Lung (tissue), 12 donors: ENCODE results near the gene NAPSA. TPM values are rescaled to one million over a fixed set of nuclear protein-coding genes. Genes with fewer than 3 reads are reported as not detected.

Experiments used
- ATAC-seq: fragments of 200-7000 bp; cut with Tn5 transposase; one replicate; pipeline ENCODE4 v1.9.1; 2020; ENCODE audit warnings: moderate number of reproducible peaks; ENCODE audit not compliant: insufficient read depth, low FRiP score
- DNase-seq, 3 donors: peaks; one replicate each; pipeline ENCODE4 v3.0.0-alpha.2; 2013 to 2017
- H3K27ac ChIP-seq, 2 donors: one replicate each; pipeline ENCODE4 v1.5.1; 2013; ENCODE audit warnings: mild to moderate bottlenecking in 2 of 2, moderate library complexity in 2 of 2, control low read depth in 1 of 2, inconsistent platforms in 1 of 2, low read depth in 1 of 2, low read length in 1 of 2
- H3K27me3 ChIP-seq, 3 donors: one replicate each; pipeline ENCODE4 v1.5.1; 2013; ENCODE audit warnings: low read length in 2 of 3; ENCODE audit not compliant: control insufficient read depth in 3 of 3, insufficient read depth in 3 of 3
- H3K36me3 ChIP-seq, 4 donors: one replicate each; pipeline ENCODE4 v1.5.1; 2013; ENCODE audit warnings: low read length in 4 of 4, mild to moderate bottlenecking in 1 of 4, moderate library complexity in 1 of 4; ENCODE audit not compliant: control insufficient read depth in 4 of 4, insufficient read depth in 4 of 4
- H3K4me1 ChIP-seq, 5 donors: one replicate each; pipeline ENCODE4 v1.5.1; 2013; ENCODE audit warnings: low read length in 5 of 5, mild to moderate bottlenecking in 2 of 5, moderate library complexity in 1 of 5; ENCODE audit not compliant: control insufficient read depth in 5 of 5, insufficient read depth in 5 of 5
- H3K4me3 ChIP-seq: one replicate; pipeline ENCODE4 v1.5.1; 2013; ENCODE audit warnings: mild to moderate bottlenecking, control low read depth, moderate library complexity
- H3K9ac ChIP-seq, 2 donors: one replicate each; pipeline ENCODE4 v1.5.1; 2013; ENCODE audit warnings: low read length in 2 of 2, control low read depth in 1 of 2; ENCODE audit not compliant: insufficient read depth in 1 of 2
- H3K9me3 ChIP-seq, 4 donors: one replicate each; pipeline ENCODE4 v1.5.1; 2013; ENCODE audit warnings: low read length in 3 of 4, mild to moderate bottlenecking in 1 of 4, moderate library complexity in 1 of 4; ENCODE audit not compliant: control insufficient read depth in 4 of 4, insufficient read depth in 3 of 4
- WGBS, 2 donors: extraction: QIAGEN DNeasy Blood & Tissue Kit; methylation state at CpG; one replicate each; pipeline ENCODE4 v1.1.7; 2013; 5-methylcytosine and 5-hydroxymethylcytosine counted together
- polyA plus RNA-seq, 2 donors: library from polyadenylated mRNA; stranded (reverse); fragments of 200-250 nt; gene quantifications; one replicate each; pipeline ENCODE4 v1.2.1, GENCODE V29; 2013
- total RNA-seq, 2 donors: library from RNA; depleted of rRNA in 1 of 2; stranded (reverse); fragments of >200 nt in 1 of 2; gene quantifications; one replicate each; pipeline ENCODE4 v1.2.1, GENCODE V29; 2014 to 2021
- TF ChIP-seq, protein P1 (sequence below): IDR thresholded peaks from 2 replicates; pipeline ENCODE4 v1.5.1; 2012; ENCODE audit warnings: mild to moderate bottlenecking; ENCODE audit errors: control extremely low read depth, extremely low read depth
- donor health status: control.
- donor health status: control.
- donor health status: Bipolar disorder and iron deficiency.
- donor health status: healthy.
- donor health status: DM: yes; HTN: yes; CAD: no.

NAPSA gene
- total and polyA plus RNA-seq, 4 donors: 655 to 2,584 (median 1,433) TPM

DNA sequence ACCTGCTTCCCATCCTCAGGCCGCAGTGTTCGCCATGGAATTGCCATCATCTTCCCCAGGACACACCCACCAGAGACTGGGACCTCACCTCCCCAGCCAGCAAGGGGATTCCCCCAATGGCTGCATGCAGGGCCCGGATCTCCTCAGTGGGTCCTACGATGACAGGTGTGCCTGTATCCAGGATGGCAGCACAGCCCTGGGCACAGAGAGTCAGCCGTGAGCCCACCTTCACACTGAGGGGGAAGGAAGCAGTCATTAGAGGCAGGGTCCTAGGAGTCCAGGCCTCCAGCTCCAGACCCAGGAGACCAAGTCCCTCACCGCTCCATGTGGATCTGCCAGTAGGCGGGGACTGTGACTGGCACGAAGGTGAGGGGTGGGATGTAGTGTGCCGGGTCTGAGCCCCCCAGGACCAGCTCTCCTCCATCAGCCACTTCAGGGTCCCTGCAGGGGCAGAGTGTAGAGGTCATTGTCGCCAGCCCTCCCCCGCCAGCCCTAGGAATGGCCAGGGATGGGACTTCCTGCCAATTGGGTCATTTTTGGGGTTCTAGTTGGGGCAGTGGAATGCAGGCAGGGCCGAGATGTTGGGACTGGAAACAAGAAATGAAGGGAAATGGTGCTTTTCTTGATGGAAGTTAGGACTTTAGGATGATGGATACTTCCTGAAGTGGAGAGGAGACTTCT, 30.6 kb downstream of the NAPSA start:
- Histone ChIP-seq H3K4me3 (no peak overlapping the region), H3K9ac (no peak overlapping the region), H3K36me3 (no peaks in the 10 kb centered on the region), H3K27ac (no peak overlapping the region), H3K27me3 (peaks cover 0 to 8% (median 0%) of the 10 kb centered on the region in 3 donors), H3K4me1 (peaks cover 0 to 27% (median 14%) of the 10 kb centered on the region in 5 donors), H3K9me3 (peaks cover 0 to 2% (median 0%) of the 10 kb centered on the region in 4 donors)
- TF ChIP-seq, protein P1, sequence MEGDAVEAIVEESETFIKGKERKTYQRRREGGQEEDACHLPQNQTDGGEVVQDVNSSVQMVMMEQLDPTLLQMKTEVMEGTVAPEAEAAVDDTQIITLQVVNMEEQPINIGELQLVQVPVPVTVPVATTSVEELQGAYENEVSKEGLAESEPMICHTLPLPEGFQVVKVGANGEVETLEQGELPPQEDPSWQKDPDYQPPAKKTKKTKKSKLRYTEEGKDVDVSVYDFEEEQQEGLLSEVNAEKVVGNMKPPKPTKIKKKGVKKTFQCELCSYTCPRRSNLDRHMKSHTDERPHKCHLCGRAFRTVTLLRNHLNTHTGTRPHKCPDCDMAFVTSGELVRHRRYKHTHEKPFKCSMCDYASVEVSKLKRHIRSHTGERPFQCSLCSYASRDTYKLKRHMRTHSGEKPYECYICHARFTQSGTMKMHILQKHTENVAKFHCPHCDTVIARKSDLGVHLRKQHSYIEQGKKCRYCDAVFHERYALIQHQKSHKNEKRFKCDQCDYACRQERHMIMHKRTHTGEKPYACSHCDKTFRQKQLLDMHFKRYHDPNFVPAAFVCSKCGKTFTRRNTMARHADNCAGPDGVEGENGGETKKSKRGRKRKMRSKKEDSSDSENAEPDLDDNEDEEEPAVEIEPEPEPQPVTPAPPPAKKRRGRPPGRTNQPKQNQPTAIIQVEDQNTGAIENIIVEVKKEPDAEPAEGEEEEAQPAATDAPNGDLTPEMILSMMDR: no peak
- no peak for ATAC-seq
- 94% methylated on average over 12 of the region's 12 CpGs for WGBS, 2 donors
- DNase-seq: no peak

DNA sequence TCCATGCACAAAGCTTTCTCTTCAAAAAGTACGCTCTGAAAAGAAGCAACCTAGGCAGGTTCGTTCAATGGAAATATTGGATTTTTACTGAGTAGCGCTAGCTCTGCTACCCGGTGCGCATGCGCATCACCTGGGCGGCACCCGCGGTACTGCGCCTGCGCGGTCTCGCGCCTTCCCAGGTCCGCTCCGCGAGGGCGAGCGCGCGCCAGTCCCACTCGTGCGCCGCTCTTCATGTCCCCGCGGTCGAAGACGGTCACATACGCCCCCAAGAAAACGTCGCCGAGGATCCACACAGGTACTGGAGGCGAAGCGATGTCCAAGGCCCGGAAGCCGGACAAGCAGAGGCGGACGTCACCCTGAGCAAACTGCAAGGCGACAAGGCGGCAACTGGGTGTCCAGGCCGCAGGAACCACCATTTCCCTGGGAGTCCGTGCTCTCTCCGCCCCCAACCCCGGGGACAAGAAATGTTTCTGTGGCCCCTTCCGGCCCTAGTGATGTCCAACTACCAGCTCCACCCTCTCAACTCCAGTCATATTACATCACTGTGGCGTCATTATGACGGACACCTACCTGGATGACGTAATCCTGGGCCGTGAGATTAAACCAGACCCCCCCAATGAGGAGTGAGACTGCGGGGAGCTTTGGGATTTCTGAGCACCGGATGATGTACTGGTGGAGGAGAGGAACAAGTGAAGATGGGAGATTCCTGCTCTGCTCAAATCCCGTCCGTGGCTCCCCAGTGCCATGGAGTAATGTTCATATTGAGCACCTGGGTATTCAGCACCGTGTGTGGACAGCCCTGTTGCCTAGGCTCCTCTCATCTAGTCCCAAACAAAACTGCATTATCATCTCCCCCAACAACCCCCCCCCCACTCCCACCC, 31.5 kb downstream of the NAPSA start:
- H3K9ac ChIP-seq: peak overlapping the region in 1 of 2 donors; percentile 82
- peaks cover 0 to 8% (median 0%) of the 10 kb centered on the region in 3 donors for H3K27me3 ChIP-seq
- TF ChIP-seq, protein P1: no peak
- peak; percentile 87 to 90 (median 89) for DNase-seq
- H3K36me3 ChIP-seq: no peaks in the 10 kb centered on the region
- peak overlapping the region; percentile 41 for H3K4me3 ChIP-seq
- H3K27ac ChIP-seq: peak overlapping the region in 1 of 2 donors; percentile 75
- 11 to 12% methylated on average over 54 of the region's 54 CpGs for WGBS, 2 donors
- ATAC-seq: peak; percentile 13
- peaks cover 0 to 31% (median 18%) of the 10 kb centered on the region in 5 donors for H3K4me1 ChIP-seq
- H3K9me3 ChIP-seq: peaks cover 0 to 2% (median 0%) of the 10 kb centered on the region in 4 donors

DNA sequence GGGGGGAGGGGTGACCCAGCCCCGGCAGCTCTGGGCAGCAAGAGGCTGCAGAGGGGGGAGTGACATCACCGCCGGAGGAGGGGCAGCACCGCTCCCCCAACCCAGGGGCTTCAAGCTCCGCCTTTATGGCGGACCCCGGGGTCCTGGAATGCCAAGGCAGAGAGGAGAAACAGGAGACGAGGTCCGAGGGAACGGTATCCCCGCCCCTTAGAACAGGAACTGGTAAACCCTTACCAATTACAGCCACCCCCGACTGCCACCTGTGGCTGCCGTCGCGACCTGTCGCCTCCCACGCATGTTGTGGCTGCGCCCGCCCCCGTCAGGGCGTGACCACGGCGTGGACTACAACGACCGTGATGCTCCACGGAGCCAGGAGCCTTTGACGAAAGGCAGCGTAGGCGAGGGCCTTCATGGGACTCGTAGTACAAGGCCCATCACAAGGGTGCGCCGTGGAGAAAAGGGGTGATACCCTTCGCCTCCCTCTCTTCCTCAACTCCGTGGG, 32.2 kb downstream of the NAPSA start:
- H3K36me3 ChIP-seq: no peaks in the 10 kb centered on the region
- WGBS, 2 donors: 1 to 2% methylated on average over 29 to 34 of the region's 34 CpGs
- DNase-seq: peak; percentile 92 to 94 (median 92)
- H3K4me1 ChIP-seq: peaks cover 0 to 33% (median 18%) of the 10 kb centered on the region in 5 donors
- ATAC-seq: peak; percentile 54
- H3K27me3 ChIP-seq: peaks cover 0 to 8% (median 0%) of the 10 kb centered on the region in 3 donors
- H3K4me3 ChIP-seq: peak overlapping the region; percentile 41
- peak overlapping the region in 1 of 2 donors; percentile 75 for H3K27ac ChIP-seq
- TF ChIP-seq, protein P1: no peak
- peak overlapping the region in 1 of 2 donors; percentile 82 for H3K9ac ChIP-seq
- H3K9me3 ChIP-seq: peaks cover 0 to 2% (median 0%) of the 10 kb centered on the region in 4 donors
